HPDE6-E6E7 (cell line): ENCODE measurements around the gene TJP3.
A peak's percentile ranks its signal among the peaks of the same experiment; 100 is the strongest.

ENCODE experiments used
- DNase-seq: peaks from one replicate; pipeline ENCODE4 v3.0.0; 2011; ENCODE audit warnings: missing footprints; ENCODE audit errors: extremely low spot score

The TJP3 gene

DNA sequence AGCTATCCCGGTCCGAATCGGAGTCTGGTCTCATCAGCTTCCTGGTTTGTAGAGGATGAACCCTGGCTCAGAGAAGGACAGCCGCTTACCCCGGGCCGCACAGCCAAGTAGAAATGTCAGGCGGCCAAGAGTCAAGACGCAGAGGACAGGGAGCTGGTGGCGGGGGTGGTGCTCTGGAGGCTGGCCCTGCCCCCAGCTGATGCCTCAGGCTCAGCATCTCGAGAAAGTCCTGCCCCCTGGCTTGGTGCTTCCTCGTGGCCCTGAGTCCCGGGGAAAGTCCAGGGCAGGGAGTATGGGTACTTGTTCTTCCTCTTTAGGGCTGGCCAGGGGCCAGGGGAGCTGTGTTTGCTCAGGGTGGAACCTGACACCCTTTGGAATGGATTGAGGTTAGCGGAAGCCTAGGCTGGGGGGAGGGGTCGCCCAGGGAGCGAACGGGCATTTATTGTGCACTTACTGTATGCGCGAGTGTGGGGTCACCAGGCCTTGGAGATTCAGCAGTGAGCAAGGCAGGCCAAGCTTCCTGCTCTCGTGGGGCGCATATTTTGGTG lies 2.2 kb downstream of the TJP3 start:
- no peak for DNase-seq

DNA sequence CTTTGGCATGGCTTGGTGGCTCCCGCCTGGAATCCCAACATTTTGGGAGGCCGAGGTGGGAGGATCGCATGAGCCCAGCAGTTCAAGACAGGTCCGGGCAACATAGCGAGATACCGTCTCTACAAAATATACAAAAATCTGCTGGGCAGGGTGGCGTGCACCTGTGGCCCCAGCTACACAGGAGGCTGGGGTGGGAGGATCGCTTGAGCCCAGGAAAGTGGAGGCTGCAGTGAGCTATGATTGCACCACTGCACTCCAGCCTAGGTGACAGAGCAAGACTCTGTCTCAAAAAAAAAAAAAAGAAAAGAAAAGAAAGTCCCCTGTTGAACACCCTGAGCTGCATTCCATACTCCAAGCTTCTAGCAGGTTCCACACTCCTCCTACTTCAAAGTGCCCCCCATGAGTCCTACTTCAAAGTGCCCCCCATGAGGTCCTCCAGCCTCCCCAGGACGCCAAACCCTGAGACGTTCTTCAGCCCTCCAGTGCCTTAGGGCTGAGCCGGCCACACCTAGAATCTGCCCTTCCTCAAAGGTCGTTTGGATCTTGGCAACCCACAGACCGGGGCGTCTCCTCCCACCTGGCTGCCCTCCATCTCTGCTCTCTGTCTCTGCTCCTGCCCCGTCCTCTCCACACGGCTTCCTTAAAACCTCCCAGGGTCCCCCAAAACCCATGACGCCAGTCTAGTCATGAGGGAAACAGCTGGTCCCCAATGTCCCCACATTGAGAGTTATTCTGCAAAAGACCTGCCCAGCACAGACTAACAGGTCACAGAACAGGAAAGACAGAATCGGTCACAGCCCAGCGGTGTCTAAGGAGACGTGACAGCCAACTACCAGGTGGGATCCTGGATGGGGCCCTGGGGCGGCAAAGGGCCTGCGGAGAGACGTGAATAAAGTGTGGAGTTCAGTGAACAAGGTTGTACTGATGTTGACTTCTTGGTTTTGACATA lies 4.8 kb downstream of the TJP3 start:
- no peak for DNase-seq

DNA sequence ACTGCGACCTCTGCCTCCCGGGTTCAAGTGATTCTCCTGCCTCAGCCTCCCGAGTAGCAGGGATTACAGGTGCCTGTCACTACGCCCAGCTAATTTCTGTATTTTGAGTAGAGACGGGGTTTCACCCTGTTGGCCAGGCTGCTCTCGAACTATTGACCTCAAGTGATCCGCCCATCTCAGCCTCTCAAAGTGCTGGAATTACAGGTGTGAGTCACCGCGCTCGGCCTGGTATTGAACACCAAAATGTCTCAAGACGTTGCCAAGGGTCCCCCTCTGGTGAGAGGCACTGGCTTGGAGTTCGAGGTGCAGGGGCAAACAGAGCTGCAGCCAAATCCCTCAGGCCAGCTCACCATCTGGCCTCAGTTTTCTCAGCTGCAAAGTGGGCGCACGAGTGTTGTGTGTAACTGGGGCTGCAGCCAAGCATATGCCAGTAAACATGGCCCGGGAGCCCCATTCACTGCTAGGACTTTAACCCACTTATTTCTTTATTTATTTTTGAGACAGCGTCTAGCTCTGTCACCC lies 8.0 kb downstream of the TJP3 start:
- no peak for DNase-seq

DNA sequence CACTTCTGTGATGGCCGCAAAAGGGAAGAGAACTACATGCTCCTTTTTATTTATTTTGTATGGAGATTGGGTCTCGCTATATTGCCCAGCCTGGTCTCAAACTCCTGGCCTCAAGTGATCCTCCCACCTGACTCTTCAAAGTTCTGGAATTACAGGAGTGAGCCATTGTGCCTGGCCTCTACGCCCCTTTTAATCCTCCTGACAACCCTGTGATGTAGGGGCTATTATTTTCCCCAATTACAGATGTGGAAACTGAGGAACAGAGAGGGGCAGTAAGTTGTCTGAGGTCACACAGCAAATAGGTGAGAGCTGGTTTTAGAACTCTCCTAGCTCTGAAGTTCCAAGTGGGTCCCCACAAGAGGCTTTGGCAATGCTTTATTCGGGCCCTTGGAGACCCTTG lies 11.7 kb downstream of the TJP3 start:
- no peak for DNase-seq

DNA sequence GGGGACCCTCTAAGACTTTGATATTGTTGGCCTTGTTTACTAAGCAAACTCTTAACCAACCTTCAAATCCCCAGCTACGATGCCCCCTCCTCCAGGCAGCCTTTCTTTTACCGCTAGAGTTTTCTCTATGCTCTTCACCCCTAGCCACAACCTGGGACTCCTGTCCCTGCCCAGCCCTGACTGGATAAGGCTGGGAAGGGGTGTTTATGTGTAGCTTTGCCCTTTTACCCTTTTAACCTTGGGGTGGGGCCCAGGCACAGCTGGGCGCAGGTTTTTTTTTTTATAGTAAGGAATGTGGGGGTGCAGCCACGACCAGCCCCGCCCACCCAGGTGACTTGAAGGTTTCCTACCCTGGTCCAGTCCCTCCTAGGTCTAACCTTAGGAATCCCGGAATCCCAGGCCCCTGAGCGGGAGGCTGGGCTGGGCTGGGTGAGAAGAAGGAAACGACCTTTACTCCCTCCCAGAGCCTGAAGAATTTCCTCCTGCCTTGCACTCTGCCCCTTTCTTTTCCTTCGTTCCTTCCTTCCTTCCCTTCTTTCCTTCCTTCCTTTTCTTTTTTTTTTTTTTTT lies 12.2 kb downstream of the TJP3 start:
- no peak for DNase-seq

DNA sequence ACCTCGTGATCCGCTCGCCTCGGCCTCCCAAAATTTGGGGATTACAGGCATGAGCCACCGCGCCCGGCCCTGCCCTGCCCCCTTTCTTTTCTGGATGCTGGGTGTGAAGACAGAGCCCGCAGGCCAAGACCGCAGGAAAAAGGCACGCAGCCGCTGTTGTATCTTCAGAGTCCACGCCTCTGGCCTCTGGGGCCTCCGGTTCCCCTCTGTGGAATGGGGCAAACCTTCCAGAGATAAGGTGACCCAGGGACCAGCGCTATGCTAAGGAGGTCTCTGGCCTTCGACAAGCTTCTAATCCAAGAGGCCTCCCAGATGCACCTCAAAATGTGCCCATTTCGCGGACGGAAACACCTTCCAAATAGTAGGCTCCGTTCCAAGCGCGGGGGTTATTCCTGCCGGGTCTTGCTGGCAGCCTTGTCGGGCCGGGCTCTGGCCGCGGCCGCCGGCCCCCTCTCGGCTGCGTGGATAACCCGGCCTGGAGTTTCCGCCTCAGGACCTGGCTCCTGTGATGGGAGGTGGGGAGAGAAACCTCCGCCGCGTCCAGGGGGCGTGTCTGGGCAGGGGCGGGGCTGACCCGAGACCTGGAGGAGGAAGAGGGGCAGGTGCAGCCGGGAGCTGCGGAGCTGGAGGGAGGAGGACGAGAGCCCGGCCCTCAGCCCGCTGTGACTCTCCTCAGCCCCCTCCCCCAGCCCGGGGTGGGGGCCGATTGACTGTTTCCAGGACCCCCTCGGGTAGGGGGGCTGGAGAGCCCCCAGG lies 13.1 kb downstream of the TJP3 start:
- DNase-seq, result peak; percentile 60

DNA sequence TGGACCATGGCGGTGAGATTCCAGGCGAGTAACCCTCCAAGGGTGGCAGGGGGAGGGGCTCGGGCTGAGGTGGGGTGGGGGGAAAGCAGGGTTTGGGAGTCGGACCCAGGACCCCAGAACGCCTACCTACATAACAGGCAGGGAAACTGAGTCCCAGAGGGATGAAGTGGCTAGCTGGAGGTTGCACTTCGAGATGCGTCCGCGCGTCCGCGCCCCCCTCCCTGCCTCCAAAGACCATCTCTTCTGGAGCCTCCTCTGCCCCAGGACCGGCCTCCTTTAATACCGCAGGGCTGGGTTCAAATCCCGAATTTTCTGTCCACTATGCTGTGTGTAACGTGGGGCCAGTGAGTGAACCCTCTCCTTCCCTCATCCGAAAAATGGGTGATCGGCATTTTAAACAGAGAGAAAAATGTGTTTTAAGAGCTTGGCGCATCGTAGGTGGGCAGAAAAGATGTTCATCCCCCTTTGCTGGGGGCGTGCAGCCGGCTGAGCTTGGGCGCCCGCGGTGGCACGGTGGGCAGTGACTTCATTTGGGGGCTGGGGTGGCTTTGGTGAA lies 13.8 kb downstream of the TJP3 start:
- no peak for DNase-seq

DNA sequence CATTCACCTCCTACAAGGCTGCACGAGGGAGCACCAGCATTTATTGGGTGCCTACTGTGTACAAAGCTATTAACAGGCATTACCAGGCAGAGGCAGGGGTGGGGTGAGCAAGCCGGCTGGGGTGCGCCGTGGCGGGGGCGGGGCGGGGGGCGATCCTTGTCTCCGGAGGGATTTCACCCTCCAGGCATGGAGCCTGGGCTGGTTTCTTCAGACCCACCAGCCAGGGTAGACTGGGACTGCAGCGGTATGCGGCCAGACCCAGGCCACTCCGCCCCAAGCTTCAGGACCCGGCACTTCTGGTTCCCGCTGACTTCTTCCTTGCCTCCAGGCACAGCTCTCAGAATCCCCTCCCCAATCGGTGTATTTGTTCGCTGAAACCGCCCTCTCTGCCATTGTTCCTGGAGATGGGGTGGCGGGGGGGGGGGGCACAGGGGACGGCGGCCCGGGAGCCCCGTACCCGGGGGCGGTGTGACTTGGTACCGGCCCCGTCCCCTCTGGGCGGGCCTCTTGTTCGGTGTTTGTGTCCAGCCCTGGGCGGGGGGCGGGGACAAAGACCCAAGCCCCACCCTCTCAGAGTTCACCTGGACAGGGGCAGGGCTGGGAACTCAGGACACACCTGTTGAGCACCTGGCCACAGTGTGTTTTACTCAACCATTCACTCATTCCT lies 14.4 kb downstream of the TJP3 start:
- DNase-seq, result no peak

DNA sequence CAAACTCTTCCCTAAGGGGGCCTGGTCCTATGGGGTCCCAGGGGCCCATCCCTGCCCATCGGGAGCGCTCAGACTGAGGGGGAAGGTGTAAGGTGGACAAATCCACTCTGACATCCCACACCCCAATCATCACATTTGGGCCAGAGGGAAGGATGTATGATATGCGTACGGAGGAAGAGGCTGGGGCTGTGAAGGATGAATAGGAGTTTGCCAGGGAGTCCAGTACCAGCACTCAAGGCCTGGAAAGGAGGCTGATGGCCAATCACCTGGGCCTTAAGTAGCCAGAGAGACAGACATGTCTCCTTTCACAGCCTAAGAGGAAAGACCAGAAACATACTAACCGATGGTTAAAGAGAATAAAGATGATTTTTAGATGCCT lies 14.9 kb downstream of the TJP3 start:
- no peak for DNase-seq

DNA sequence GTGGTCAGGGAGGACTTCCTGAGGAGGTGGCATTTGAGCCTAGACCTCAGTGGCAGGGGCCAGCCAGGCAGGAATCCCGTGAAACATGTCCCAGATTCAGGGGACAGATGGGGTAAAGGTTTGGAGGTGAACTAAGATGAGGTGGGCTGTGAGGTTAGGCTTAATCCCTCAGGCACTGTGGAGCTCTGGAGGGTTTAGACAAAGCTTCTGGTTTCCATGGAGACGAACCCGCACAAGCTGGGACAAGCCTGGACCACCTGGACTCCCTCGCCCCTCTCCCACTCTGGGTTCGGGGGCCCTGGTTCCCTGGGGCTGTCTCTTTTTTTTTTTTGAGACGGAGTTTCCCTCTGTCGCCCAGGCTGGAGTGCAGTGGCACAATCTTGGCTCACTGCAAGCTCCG lies 15.7 kb downstream of the TJP3 start:
- no peak for DNase-seq

DNA sequence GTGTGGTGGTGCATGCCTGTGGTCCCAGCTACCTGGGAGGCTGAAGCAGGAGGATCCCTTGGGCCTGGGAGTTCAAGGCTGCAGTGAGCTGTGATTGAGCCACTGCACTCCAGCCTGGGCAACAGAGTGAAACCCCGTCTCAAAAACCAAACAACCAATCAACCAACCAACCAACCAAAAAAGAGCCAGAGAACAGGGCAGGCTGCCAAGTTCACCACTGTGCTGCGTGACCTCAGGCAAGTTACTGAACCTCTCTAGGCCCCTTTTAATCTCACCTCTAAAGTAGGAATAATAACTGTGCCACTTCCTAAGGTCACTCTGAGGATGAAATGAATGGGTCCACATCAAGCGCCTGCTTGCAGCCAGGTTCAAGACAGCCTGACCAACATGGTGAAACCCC lies 16.9 kb downstream of the TJP3 start:
- DNase-seq, result no peak

DNA sequence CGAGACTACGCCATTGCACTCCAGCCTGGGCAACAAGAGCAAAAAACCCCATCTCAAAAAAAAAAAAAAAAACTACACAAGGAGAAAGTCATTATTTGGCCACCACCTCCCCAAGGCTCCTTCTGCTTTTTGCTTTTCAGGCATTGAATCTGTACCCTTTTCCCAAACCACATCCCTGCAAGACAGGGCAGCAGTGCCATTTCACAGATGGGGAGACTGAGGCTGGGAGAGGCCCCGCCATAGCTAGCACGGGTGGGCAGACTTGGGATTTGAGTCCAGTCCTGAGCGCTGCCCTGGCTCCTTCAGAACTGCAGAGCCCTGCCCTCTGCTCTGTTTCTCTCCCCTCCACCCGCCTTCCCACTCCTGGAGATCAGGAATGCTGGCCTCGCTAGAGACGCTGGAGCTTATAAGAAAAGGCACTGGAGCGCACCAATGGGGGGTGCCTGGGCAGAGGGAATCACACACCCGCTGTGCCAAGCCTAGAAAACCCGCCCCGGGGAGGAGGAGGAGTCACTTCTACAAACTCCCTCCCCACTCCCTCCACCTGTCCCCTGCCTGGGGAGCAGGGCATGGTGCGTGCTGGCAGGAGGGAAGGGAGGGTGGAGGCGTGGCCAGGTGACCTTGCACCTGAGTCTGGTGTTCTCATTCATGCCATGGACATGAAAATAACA lies 17.6 kb downstream of the TJP3 start:
- DNase-seq, result no peak

DNA sequence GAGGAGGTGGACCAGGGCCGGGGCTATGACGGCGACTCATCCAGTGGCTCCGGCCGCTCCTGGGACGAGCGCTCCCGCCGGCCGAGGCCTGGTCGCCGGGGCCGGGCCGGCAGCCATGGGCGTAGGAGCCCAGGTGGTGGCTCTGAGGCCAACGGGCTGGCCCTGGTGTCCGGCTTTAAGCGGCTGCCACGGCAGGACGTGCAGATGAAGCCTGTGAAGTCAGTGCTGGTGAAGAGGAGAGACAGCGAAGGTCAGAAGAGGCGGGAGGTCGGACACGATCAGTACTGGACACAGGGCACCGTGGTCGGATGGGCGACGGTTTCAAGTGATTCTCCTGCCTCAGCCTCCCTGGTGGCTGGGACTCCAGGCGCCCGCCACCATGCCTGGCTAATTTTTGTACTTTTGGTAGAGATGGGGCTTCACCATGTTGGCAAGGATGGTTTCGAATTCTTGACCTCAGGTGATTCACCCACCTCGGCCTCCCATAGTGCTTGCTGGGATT lies 22.3 kb downstream of the TJP3 start:
- no peak for DNase-seq

DNA sequence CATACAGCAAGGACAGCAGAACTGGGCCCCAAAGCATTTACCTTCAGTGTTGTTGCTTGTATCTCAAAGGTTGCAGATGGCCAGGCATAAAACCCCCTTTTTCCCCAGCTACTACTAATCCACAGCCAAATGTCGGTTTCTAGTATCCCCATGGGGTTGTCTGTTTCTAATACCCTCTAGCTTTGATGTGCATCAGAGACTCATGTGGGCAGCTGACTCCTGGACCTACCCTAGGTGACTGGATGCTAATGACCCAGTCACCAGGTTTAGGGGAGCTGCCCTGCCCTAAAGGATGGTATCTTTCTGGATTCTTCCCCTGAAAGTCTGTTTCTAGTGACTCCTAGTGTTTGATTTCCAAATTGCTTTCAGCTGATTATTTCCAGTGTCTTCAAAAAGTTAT lies 23.9 kb downstream of the TJP3 start:
- DNase-seq, result no peak

DNA sequence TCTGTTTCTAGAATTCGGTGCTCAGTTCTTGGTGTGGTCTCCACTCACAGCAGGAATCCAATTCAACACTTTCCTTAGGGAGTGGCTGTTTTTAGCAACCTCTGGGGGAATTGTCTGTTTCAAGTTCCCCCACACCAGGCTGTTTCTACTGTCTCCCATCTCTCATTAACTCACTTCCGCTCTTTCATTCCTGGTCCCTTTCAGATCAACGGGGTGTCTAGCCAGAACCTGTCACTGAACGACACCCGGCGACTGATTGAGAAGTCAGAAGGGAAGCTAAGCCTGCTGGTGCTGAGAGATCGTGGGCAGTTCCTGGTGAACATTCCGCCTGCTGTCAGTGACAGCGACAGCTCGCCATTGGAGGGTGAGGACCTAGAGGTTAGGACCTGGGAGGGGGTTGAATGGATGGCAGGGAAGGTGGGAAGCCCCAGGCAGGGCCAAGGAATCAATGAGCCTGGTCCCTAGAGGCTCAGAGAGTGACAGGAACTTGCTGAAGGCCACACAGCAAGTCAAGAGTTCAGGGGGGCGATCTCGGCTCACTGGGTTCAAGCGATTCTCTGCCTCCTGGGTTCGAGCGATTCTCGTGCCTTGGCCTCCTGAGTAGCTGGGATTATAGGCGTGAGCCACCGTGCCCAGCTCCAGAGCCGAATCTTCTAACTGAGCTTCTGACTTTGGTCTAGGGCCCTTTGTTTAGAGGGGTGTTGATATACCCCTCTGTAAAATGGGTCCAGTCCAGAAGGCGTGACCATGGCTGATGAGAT lies 25.5 kb downstream of the TJP3 start:
- DNase-seq, result no peak

DNA sequence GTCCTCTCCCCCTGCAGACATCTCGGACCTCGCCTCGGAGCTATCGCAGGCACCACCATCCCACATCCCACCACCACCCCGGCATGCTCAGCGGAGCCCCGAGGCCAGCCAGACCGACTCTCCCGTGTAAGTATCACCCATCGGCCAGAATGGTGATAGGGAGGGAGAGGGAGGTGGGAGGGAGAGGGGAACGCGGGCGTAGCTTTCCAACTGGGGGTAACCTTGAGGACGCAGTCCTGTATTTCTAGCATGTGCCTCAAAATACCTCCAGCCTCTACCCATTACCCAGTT lies 26.1 kb downstream of the TJP3 start:
- no peak for DNase-seq

DNA sequence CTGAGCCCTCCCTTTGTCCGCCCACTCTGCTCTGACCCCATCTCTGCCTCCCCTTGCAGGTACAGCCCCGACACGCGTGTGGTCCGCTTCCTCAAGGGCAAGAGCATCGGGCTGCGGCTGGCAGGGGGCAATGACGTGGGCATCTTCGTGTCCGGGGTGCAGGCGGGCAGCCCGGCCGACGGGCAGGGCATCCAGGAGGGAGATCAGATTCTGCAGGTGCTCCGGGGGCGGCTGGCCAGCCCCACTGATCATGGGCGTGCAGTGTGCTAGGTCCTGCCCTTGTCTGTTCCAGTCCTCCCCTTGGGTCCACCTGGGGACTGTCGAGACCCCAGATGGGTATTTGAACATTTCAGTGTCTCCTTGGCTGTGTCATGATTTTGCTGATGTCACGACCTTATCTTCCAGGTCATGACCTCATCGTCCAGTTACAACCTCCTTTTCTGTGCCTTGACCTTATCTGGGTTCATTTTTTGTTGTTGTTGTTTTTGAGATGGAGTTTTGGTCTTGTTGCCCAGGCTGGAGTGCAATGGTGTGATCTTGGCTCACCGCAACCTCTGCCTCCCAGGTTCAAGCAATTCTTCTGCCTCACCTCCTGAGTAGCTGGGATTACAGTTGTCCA lies 28.0 kb downstream of the TJP3 start:
- DNase-seq, result no peak

DNA sequence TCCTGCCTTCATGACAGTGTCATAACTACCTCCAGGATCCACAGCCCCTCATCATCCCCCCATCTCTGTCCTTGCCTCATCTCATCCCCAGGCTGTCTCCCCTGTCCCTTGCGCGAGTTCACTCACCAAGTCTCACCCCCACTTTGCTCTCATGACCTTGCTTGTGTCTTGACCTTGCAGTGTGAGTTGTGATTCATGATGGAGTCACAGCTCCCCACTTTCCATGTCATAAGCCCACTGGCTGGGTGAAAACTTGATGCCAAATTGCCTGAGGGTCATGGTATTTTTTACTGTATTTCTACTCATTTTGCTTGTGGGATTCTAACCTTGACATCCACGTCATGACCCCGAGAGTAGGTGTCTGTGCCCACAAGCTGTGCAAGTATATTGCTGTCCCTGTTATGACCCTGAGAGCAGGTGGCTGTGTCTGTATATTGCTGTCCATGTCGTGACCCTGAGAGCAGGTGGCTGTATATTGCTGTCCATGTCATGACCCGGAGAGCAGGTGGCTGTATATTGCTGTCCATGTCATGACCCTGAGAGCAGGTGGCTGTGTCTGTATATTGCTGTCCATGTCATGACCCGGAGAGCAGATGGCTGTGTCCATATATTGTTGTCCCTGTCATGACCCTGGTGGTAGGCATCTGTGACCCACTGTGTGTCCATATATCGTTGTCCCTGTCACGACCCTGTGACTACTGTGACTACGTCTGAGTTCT lies 29.5 kb downstream of the TJP3 start:
- DNase-seq, result no peak
